H1 (cell line): ENCODE data around the gene CDYL2. TPM values are rescaled to one million over a fixed set of nuclear protein-coding genes. Genes with fewer than 3 reads are reported as not detected.

ENCODE experiments used
- CTCF ChIA-PET: fragments of 300-600 bp; sonication (Branson Sonifier 250); formaldehyde crosslinking; loops from one replicate; lab custom pipeline; 2021; ENCODE audit not compliant: partially characterized antibody; lab: Charles Lee
- POLR2A ChIA-PET: fragments of 300-600 bp; sonication (Branson Sonifier 250); formaldehyde crosslinking; loops from one replicate; lab custom pipeline; 2021; ENCODE audit warnings: inconsistent platforms; ENCODE audit not compliant: partially characterized antibody; lab: Charles Lee
- DNase-seq, 2 experiments: peaks; one replicate each; pipeline versions ENCODE4 v3.0.0 to v3.0.0-alpha.2; 2010 to 2022; ENCODE audit warnings: low spot score in 2 of 2, low read depth in 1 of 2, mixed read lengths in 1 of 2
- FAIRE-seq: peaks from 2 replicates; lab custom pipeline; 2011; peaks lifted over from hg19 to GRCh38; lab: Jason Lieb, UNC
- H2AFZ ChIP-seq: 2 replicates; pipeline ENCODE4 v1.8.1; 2012; ENCODE audit warnings: low read length, inconsistent platforms
- H2AK5ac ChIP-seq: 2 replicates; pipeline ENCODE4 v1.6.1; 2013; ENCODE audit warnings: low read depth, low read length
- H2BK120ac ChIP-seq: replicated peaks from 2 replicates; pipeline ENCODE3; 2013; ENCODE audit warnings: low read depth, low read length, inconsistent platforms
- H2BK12ac ChIP-seq: 2 replicates; pipeline ENCODE4 v1.6.1; 2013; ENCODE audit warnings: low read depth, low read length
- H2BK15ac ChIP-seq: 2 replicates; pipeline ENCODE4 v1.6.1; 2013; ENCODE audit warnings: low read length
- H2BK20ac ChIP-seq: 2 replicates; pipeline ENCODE4 v1.6.1; 2013; ENCODE audit warnings: low read length
- H2BK5ac ChIP-seq: 2 replicates; pipeline ENCODE4 v1.6.1; 2013; ENCODE audit warnings: low read depth, low read length
- H3K14ac ChIP-seq: 2 replicates; pipeline ENCODE4 v1.6.1; 2013; ENCODE audit warnings: inconsistent platforms; ENCODE audit not compliant: insufficient read length
- H3K18ac ChIP-seq: 2 replicates; pipeline ENCODE4 v1.6.1; 2013; ENCODE audit warnings: low read length; ENCODE audit errors: extremely low read depth
- H3K23ac ChIP-seq: 2 replicates; pipeline ENCODE4 v1.6.1; 2013; ENCODE audit warnings: inconsistent platforms; ENCODE audit not compliant: insufficient read length
- H3K23me2 ChIP-seq: 2 replicates; pipeline ENCODE4 v1.6.1; 2013; ENCODE audit warnings: low read depth, low read length
- H3K27ac ChIP-seq: 2 replicates; pipeline ENCODE4 v1.6.1; 2011; ENCODE audit warnings: low read depth, low read length, inconsistent platforms
- H3K27me3 ChIP-seq, 4 experiments: replicated peaks in 1 of 4; 1 replicate in 1 of 4; 2 replicates in 3 of 4; pipeline versions ENCODE4 v1.6.1 to v1.8.1; 2011 to 2013; ENCODE audit warnings: low read length in 3 of 4, mild to moderate bottlenecking in 3 of 4, inconsistent platforms in 2 of 4, mixed read lengths in 2 of 4, moderate library complexity in 1 of 4; ENCODE audit not compliant: control insufficient read depth in 3 of 4, insufficient read depth in 3 of 4; ENCODE audit errors: extremely low read depth in 1 of 4
- H3K36me3 ChIP-seq, 4 experiments: 2 replicates each; pipeline versions ENCODE4 v1.6.1 to v1.8.1; 2011 to 2013; ENCODE audit warnings: mild to moderate bottlenecking in 4 of 4, low read length in 3 of 4, moderate library complexity in 2 of 4, control low read depth in 1 of 4, inconsistent platforms in 1 of 4; ENCODE audit not compliant: insufficient read depth in 4 of 4, control insufficient read depth in 2 of 4
- H3K4ac ChIP-seq: replicated peaks from 2 replicates; pipeline ENCODE3; 2013; ENCODE audit warnings: low read length, low read depth, mixed read lengths, inconsistent platforms; ENCODE audit not compliant: insufficient read length
- H3K4me1 ChIP-seq, 4 experiments: replicated peaks in 1 of 4; 1 replicate in 1 of 4; 2 replicates in 3 of 4; pipeline versions ENCODE4 v1.6.1 to v1.8.1; 2011 to 2013; ENCODE audit warnings: low read length in 3 of 4, inconsistent platforms in 2 of 4, mixed read lengths in 1 of 4; ENCODE audit not compliant: insufficient read depth in 4 of 4, control insufficient read depth in 3 of 4
- H3K4me2 ChIP-seq, 2 experiments: 2 replicates each; pipeline versions ENCODE4 v1.6.1 to v1.8.1; 2011 to 2013; ENCODE audit warnings: low read depth in 2 of 2, low read length in 2 of 2, control low read depth in 1 of 2, inconsistent platforms in 1 of 2, mild to moderate bottlenecking in 1 of 2; ENCODE audit not compliant: insufficient read depth in 1 of 2
- H3K4me3 ChIP-seq, 4 experiments: fragments of 200-600, 300-600 bp in 1 of 4; sonication (generic), shearing (Covaris generic), sonication (Bioruptor Twin) in 1 of 4; 2 replicates each; pipeline versions ENCODE4 v1.5.1 to v1.8.1; 2011 to 2016; ENCODE audit warnings: low read length in 4 of 4, low read depth in 3 of 4, control low read depth in 2 of 4, inconsistent platforms in 2 of 4, mild to moderate bottlenecking in 2 of 4, mixed read lengths in 1 of 4, moderate library complexity in 1 of 4; ENCODE audit not compliant: insufficient read depth in 2 of 4; ENCODE audit errors: extremely low read depth in 1 of 4
- H3K56ac ChIP-seq: replicated peaks from 2 replicates; pipeline ENCODE3; 2013; ENCODE audit warnings: low read depth, mild to moderate bottlenecking, mixed read lengths, low read length, inconsistent platforms; ENCODE audit not compliant: insufficient read length
- H3K79me1 ChIP-seq: 2 replicates; pipeline ENCODE4 v1.6.1; 2013; ENCODE audit warnings: low read depth, low read length, control low read depth
- H3K79me2 ChIP-seq, 2 experiments: 2 replicates each; pipeline versions ENCODE4 v1.6.1 to v1.8.1; 2012 to 2013; ENCODE audit warnings: low read length in 2 of 2, mild to moderate bottlenecking in 2 of 2, inconsistent platforms in 1 of 2; ENCODE audit not compliant: insufficient read depth in 2 of 2, control insufficient read depth in 1 of 2
- H3K9ac ChIP-seq, 4 experiments: replicated peaks in 1 of 4; 1 replicate in 1 of 4; 2 replicates in 3 of 4; pipeline versions ENCODE4 v1.6.1 to v1.8.1; 2011 to 2013; ENCODE audit warnings: low read depth in 3 of 4, low read length in 3 of 4, control low read depth in 2 of 4, mild to moderate bottlenecking in 2 of 4, moderate library complexity in 2 of 4, inconsistent platforms in 1 of 4; ENCODE audit errors: extremely low read depth in 1 of 4
- H3K9me3 ChIP-seq, 2 experiments: 2 replicates each; pipeline versions ENCODE4 v1.6.1 to v1.8.1; 2012 to 2013; ENCODE audit warnings: mild to moderate bottlenecking in 2 of 2, moderate library complexity in 2 of 2, control low read depth in 1 of 2, inconsistent platforms in 1 of 2, low read depth in 1 of 2, low read length in 1 of 2, mixed read lengths in 1 of 2; ENCODE audit not compliant: insufficient read depth in 2 of 2
- H4K20me1 ChIP-seq, 2 experiments: replicated peaks in 1 of 2; 2 replicates each; pipeline versions ENCODE3 to v1.8.1; 2011 to 2013; ENCODE audit warnings: inconsistent platforms in 2 of 2, low read length in 2 of 2, mild to moderate bottlenecking in 1 of 2; ENCODE audit not compliant: insufficient read depth in 2 of 2, control insufficient read depth in 1 of 2
- H4K5ac ChIP-seq: 2 replicates; pipeline ENCODE4 v1.6.1; 2013; ENCODE audit warnings: low read length, low read depth, mixed read lengths, inconsistent platforms; ENCODE audit not compliant: insufficient read length
- H4K8ac ChIP-seq: 2 replicates; pipeline ENCODE4 v1.8.0; 2013; ENCODE audit warnings: mild to moderate bottlenecking, moderate library complexity, low read length, inconsistent platforms; ENCODE audit not compliant: insufficient read depth; ENCODE audit errors: extremely low read depth
- H4K91ac ChIP-seq: replicated peaks from 2 replicates; pipeline ENCODE3; 2013; ENCODE audit warnings: low read length, mixed read lengths, inconsistent platforms; ENCODE audit not compliant: insufficient read length
- CTCF ChIP-seq, 3 experiments: IDR thresholded peaks; 1 replicate in 2 of 3; 2 replicates in 1 of 3; pipeline versions ENCODE4 v1.5.1 to v1.6.1; 2011; ENCODE audit warnings: low read length in 3 of 3, mild to moderate bottlenecking in 3 of 3, inconsistent platforms in 2 of 3, low read depth in 1 of 3, moderate library complexity in 1 of 3; ENCODE audit not compliant: insufficient read depth in 1 of 3; ENCODE audit errors: control extremely low read depth in 1 of 3
- RAD21 ChIP-seq, 2 experiments: IDR thresholded peaks in 1 of 2; conservative IDR thresholded peaks in 1 of 2; 2 replicates each; pipeline ENCODE4 v1.6.1; 2011; ENCODE audit warnings: low read depth in 2 of 2, low read length in 2 of 2, improper control_type of control experiment in 1 of 2, inconsistent platforms in 1 of 2, mild to moderate bottlenecking in 1 of 2, moderate library complexity in 1 of 2
- ZNF274 ChIP-seq: IDR thresholded peaks from 2 replicates; pipeline ENCODE4 v1.7.0; 2012; ENCODE audit warnings: low read length, borderline replicate concordance; ENCODE audit errors: extremely low read depth
- WGBS, 2 experiments: shearing (Covaris generic) in 1 of 2; methylation state at CpG; one replicate each; pipeline versions ENCODE4 v1.1.6 to v1.1.7; 2013 to 2015; ENCODE audit warnings: low lambda C conversion rate in 2 of 2, mixed read lengths in 2 of 2, inconsistent platforms in 1 of 2, low coverage in 1 of 2, missing lambda C conversion rate in 1 of 2; ENCODE audit not compliant: insufficient replicate concordance in 2 of 2, insufficient coverage in 1 of 2, insufficient read length in 1 of 2; ENCODE audit errors: extremely low coverage in 1 of 2, missing lambda C conversion rate in 1 of 2; 5-methylcytosine and 5-hydroxymethylcytosine counted together
- polyA plus RNA-seq, 7 experiments: library from polyadenylated mRNA; depleted of rRNA in 3 of 7; stranded (reverse) in 5 of 7; unstranded in 2 of 7; fragments of >200 nt in 5 of 7; fragments of 200-250 nt in 2 of 7; gene quantifications; 1 replicate in 5 of 7; 2 replicates in 1 of 7; 4 replicates in 1 of 7; pipeline versions ENCODE4 v1.2.1 to v1.2.3, GENCODE V29; 2011 to 2013; ENCODE audit warnings: missing spikeins in 2 of 7, mixed read lengths in 2 of 7
- total RNA-seq: library from RNA; stranded (reverse); fragmentation: NEBNext Ultra II Directional; extraction: Animal tissue kit (Norgen Biotek cat#: 25700); gene quantifications from 2 replicates; pipeline ENCODE4 v1.2.1, GENCODE V29; 2021

The CDYL2 gene
- total and polyA plus RNA-seq, 2 of the 8 experiments (the other 6 are each of a cell fraction or from before 2014, with no cell fraction given) = 0.33 to 5.3 TPM

- ChIA-PET CTCF (interaction anchor here (0.7 to 1.8 kb wide), 7 partner anchors 9 to 325 kb away, joined by 3 to 7 read pairs (median 4); no protein-coding TSS in a partner anchor), POLR2A (no interaction called here)
- H3K56ac ChIP-seq = no peak overlapping the region
- H4K5ac ChIP-seq = no peak overlapping the region
- H4K8ac ChIP-seq = no peak overlapping the region
- no peak overlapping the region for H2BK120ac ChIP-seq
- H2BK5ac ChIP-seq = no peak overlapping the region
- no peaks in the 10 kb centered on the region for H3K27me3 ChIP-seq
- no peak overlapping the region for H2BK15ac ChIP-seq
- no peak overlapping the region for H3K4me2 ChIP-seq
- no peak overlapping the region for H3K4me3 ChIP-seq
- no peaks in the 10 kb centered on the region for H4K20me1 ChIP-seq
- H3K9me3 ChIP-seq = peaks cover 0 to 5% of the 10 kb centered on the region in 2 experiments; a peak in 2 of 4 replicates
- H2AFZ ChIP-seq = no peak overlapping the region
- DNase-seq (peak; percentile 36 to 54), FAIRE-seq (no peak)
- no peak overlapping the region for H3K4ac ChIP-seq
- no peaks in the 10 kb centered on the region for H3K36me3 ChIP-seq
- no peak overlapping the region for H3K18ac ChIP-seq
- H3K9ac ChIP-seq = no peak overlapping the region
- WGBS, 2 experiments = 91% methylated on average over 5 of the region's 5 CpGs; no CpG with 5 or more reads in 1 of the 2 experiments
- H3K14ac ChIP-seq = no peak overlapping the region
- TF ChIP-seq ZNF274 (no peak), RAD21 (IDR thresholded peaks at IDR 0.05 in 1 of 2, conservative IDR thresholded peaks at IDR 0.05 in 1 of 2; ENCODE audit: low read depth in 2 of 2, low read length in 2 of 2) (peak; percentile 45 to 53), CTCF (IDR thresholded peaks at IDR 0.05; ENCODE audit: control extremely low read depth in 1 of 3, insufficient read depth in 1 of 3, low read depth in 1 of 3, low read length in 3 of 3) (peak; percentile 17 to 50 (median 41))
- H2BK20ac ChIP-seq = no peak overlapping the region
- no peaks in the 10 kb centered on the region for H3K23me2 ChIP-seq
- H3K79me2 ChIP-seq = no peaks in the 10 kb centered on the region
- no peak overlapping the region; the same call in 1 of the 2 replicates for H2BK12ac ChIP-seq
- H3K79me1 ChIP-seq = no peaks in the 10 kb centered on the region
- H3K4me1 ChIP-seq = no peaks in the 10 kb centered on the region
- H2AK5ac ChIP-seq = no peak overlapping the region
- no peak overlapping the region for H4K91ac ChIP-seq
- H3K23ac ChIP-seq = no peak overlapping the region
- no peak overlapping the region for H3K27ac ChIP-seq
Observed at GRCh38 chr16:80852261-80852872, 48.0 kb upstream of the CDYL2 start.
